ENCODE measurements around the gene TMEFF1. TPM values are rescaled to one million over a fixed set of nuclear protein-coding genes. Genes with fewer than 3 reads are reported as not detected.
A peak's percentile ranks its signal among the peaks of the same experiment; 100 is the strongest.
"Not testable (repeated sequence)": the region's sequence is repeated elsewhere in the genome, so short reads cannot be mapped to it uniquely, and the experiment has no call there.

Gene TMEFF1
- total RNA-seq, 2 experiments from 2014 or later = 0.18 TPM; not detected in 1

GRCh38 chr9:100437860-100438805 lies 34.8 kb upstream of the TMEFF1 start:
- H3K27ac Mint-ChIP-seq = no peak overlapping the region
- CTCF ChIA-PET = interaction anchor here (0.6 to 2.4 kb wide), 8 partner anchors 12 to 234 kb away, joined by 3 to 9 read pairs (median 3); no protein-coding TSS in a partner anchor
- H3K4me1 Mint-ChIP-seq = no peaks in the 10 kb centered on the region
- no peaks in the 10 kb centered on the region for H3K9me3 Mint-ChIP-seq
- no peaks in the 10 kb centered on the region for H3K27me3 Mint-ChIP-seq
- POLR2A ChIA-PET = no interaction called here
- no peak overlapping the region for H3K4me3 Mint-ChIP-seq
- no peaks in the 10 kb centered on the region for H3K36me3 Mint-ChIP-seq (ENCODE audit: low read depth)
- peak; percentile 65 for DNase-seq

GRCh38 chr9:100440071-100440470 lies 32.9 kb upstream of the TMEFF1 start:
- Mint-ChIP-seq H3K27ac (no peak overlapping the region), H3K4me1 (no peaks in the 10 kb centered on the region), H3K9me3 (no peaks in the 10 kb centered on the region), H3K27me3 (no peaks in the 10 kb centered on the region), H3K36me3 (ENCODE audit: low read depth) (peaks cover 5% of the 10 kb centered on the region), H3K4me3 (no peak overlapping the region)
- ChIA-PET POLR2A (no interaction called here), CTCF (interaction anchor here (0.7 to 1.3 kb wide), 4 partner anchors 10 to 42 kb away, joined by 3 to 5 read pairs (median 3); no protein-coding TSS in a partner anchor)
- DNase-seq = no peak

- H3K4me1 Mint-ChIP-seq; H3K27me3 Mint-ChIP-seq; H3K27ac Mint-ChIP-seq; H3K4me3 Mint-ChIP-seq; DNase-seq; POLR2A ChIA-PET; H3K36me3 Mint-ChIP-seq (ENCODE audit: low read depth); H3K9me3 Mint-ChIP-seq: not testable (repeated sequence)
- CTCF ChIA-PET = interaction anchor here (0.7 to 1.3 kb wide), 4 partner anchors 11 to 42 kb away, joined by 3 to 5 read pairs (median 3); no protein-coding TSS in a partner anchor
These were observed 32.5 kb upstream of the TMEFF1 start for GRCh38 chr9:100440487-100440886.

- ChIA-PET POLR2A (no interaction called here), CTCF (interaction anchor here (0.7 to 1.1 kb wide), 2 partner anchors 87 to 89 kb away, joined by 3 read pairs; partner anchors contain the start of gene TEX10)
- Mint-ChIP-seq H3K27me3 (no peaks in the 10 kb centered on the region), H3K9me3 (no peaks in the 10 kb centered on the region), H3K4me3 (no peak overlapping the region), H3K4me1 (no peaks in the 10 kb centered on the region), H3K36me3 (ENCODE audit: low read depth) (peaks cover 5% of the 10 kb centered on the region), H3K27ac (no peak overlapping the region)
- no peak for DNase-seq
These were observed 31.0 kb upstream of the TMEFF1 start for GRCh38 chr9:100441911-100442361.

GRCh38 chr9:100443781-100444768 lies 28.9 kb upstream of the TMEFF1 start:
- Mint-ChIP-seq H3K36me3 (ENCODE audit: low read depth) (peaks cover 5% of the 10 kb centered on the region), H3K4me1 (peaks cover under 1% of the 10 kb centered on the region), H3K27me3 (no peaks in the 10 kb centered on the region), H3K4me3 (no peak overlapping the region), H3K27ac (no peak overlapping the region), H3K9me3 (no peaks in the 10 kb centered on the region)
- CTCF ChIA-PET = no interaction called here
- no peak for DNase-seq
- POLR2A ChIA-PET = no interaction called here

- POLR2A ChIA-PET = no interaction called here
- no peak overlapping the region for H3K4me3 Mint-ChIP-seq
- CTCF ChIA-PET = no interaction called here
These were observed 27.6 kb upstream of the TMEFF1 start for GRCh38 chr9:100445161-100445902.

GRCh38 chr9:100445903-100446549 lies 26.9 kb upstream of the TMEFF1 start:
- Mint-ChIP-seq H3K36me3 (ENCODE audit: low read depth) (peaks cover 15% of the 10 kb centered on the region), H3K27ac (no peak overlapping the region), H3K9me3 (no peaks in the 10 kb centered on the region), H3K27me3 (no peaks in the 10 kb centered on the region), H3K4me3 (no peak overlapping the region), H3K4me1 (peaks cover 6% of the 10 kb centered on the region)
- no peak for DNase-seq
- CTCF ChIA-PET = no interaction called here
- POLR2A ChIA-PET = no interaction called here

More at GRCh38 chr9:100445161-100445902, 27.6 kb upstream of the TMEFF1 start:
- Mint-ChIP-seq H3K9me3 (no peaks in the 10 kb centered on the region), H3K4me1 (peaks cover 6% of the 10 kb centered on the region), H3K27ac (no peak overlapping the region), H3K36me3 (ENCODE audit: low read depth) (peaks cover 12% of the 10 kb centered on the region), H3K27me3 (no peaks in the 10 kb centered on the region)
- DNase-seq = no peak

GRCh38 chr9:100447041-100447440 lies 25.9 kb upstream of the TMEFF1 start:
- no peak overlapping the region for H3K27ac Mint-ChIP-seq
- no peaks in the 10 kb centered on the region for H3K9me3 Mint-ChIP-seq
- no peak overlapping the region for H3K4me3 Mint-ChIP-seq
- H3K27me3 Mint-ChIP-seq = no peaks in the 10 kb centered on the region
- peaks cover 19% of the 10 kb centered on the region for H3K36me3 Mint-ChIP-seq (ENCODE audit: low read depth)
- POLR2A ChIA-PET = no interaction called here
- no peak for DNase-seq
- H3K4me1 Mint-ChIP-seq = peaks cover 6% of the 10 kb centered on the region
- CTCF ChIA-PET = no interaction called here

GRCh38 chr9:100448266-100448665 lies 24.7 kb upstream of the TMEFF1 start:
- CTCF ChIA-PET = interaction anchor here (0.7 kb wide), 1 partner anchor 1646 kb away, joined by 4 read pairs; no protein-coding TSS in a partner anchor
- Mint-ChIP-seq H3K36me3 (ENCODE audit: low read depth) (peaks cover 23% of the 10 kb centered on the region), H3K27ac (no peak overlapping the region), H3K4me3 (no peak overlapping the region), H3K9me3 (no peaks in the 10 kb centered on the region), H3K27me3 (no peaks in the 10 kb centered on the region), H3K4me1 (peaks cover 6% of the 10 kb centered on the region)
- POLR2A ChIA-PET = no interaction called here
- no peak for DNase-seq

GRCh38 chr9:100449420-100449819 lies 23.5 kb upstream of the TMEFF1 start:
- DNase-seq = no peak
- Mint-ChIP-seq H3K4me1 (peaks cover 6% of the 10 kb centered on the region), H3K4me3 (no peak overlapping the region), H3K9me3 (no peaks in the 10 kb centered on the region), H3K36me3 (ENCODE audit: low read depth) (peaks cover 18% of the 10 kb centered on the region), H3K27me3 (no peaks in the 10 kb centered on the region), H3K27ac (no peak overlapping the region)
- ChIA-PET CTCF (no interaction called here), POLR2A (no interaction called here)

GRCh38 chr9:100452894-100453293 lies 20.1 kb upstream of the TMEFF1 start:
- H3K9me3 Mint-ChIP-seq = no peaks in the 10 kb centered on the region
- CTCF ChIA-PET = interaction anchor here (1.2 kb wide), 1 partner anchor 16 kb away, joined by 3 read pairs; no protein-coding TSS in a partner anchor
- no peaks in the 10 kb centered on the region for H3K27me3 Mint-ChIP-seq

GRCh38 chr9:100455470-100455869 lies 17.5 kb upstream of the TMEFF1 start:
- ChIA-PET POLR2A (no interaction called here), CTCF (no interaction called here)
- H3K27ac Mint-ChIP-seq = no peak overlapping the region
- DNase-seq = no peak
- peaks cover 10% of the 10 kb centered on the region for H3K36me3 Mint-ChIP-seq (ENCODE audit: low read depth)
- H3K27me3 Mint-ChIP-seq = no peaks in the 10 kb centered on the region
- no peaks in the 10 kb centered on the region for H3K4me1 Mint-ChIP-seq
- H3K9me3 Mint-ChIP-seq = no peaks in the 10 kb centered on the region
- no peak overlapping the region for H3K4me3 Mint-ChIP-seq

More at GRCh38 chr9:100452894-100453293, 20.1 kb upstream of the TMEFF1 start:
- Mint-ChIP-seq H3K4me3 (no peak overlapping the region), H3K27ac (no peak overlapping the region), H3K4me1 (peaks cover 6% of the 10 kb centered on the region), H3K36me3 (ENCODE audit: low read depth) (peaks cover 17% of the 10 kb centered on the region)
- POLR2A ChIA-PET = no interaction called here
- no peak for DNase-seq
